GM20000 (cell line): ENCODE data around the gene FOXS1.

Source experiments
- DNase-seq: peaks from one replicate; pipeline ENCODE4 v3.0.0; 2012; ENCODE audit warnings: low spot score
- CTCF ChIP-seq: IDR thresholded peaks from 2 replicates; pipeline ENCODE4 v1.5.1; 2012; ENCODE audit warnings: mild to moderate bottlenecking, control low read depth; ENCODE audit errors: extremely low read depth, missing control alignments

FOXS1 gene

DNA sequence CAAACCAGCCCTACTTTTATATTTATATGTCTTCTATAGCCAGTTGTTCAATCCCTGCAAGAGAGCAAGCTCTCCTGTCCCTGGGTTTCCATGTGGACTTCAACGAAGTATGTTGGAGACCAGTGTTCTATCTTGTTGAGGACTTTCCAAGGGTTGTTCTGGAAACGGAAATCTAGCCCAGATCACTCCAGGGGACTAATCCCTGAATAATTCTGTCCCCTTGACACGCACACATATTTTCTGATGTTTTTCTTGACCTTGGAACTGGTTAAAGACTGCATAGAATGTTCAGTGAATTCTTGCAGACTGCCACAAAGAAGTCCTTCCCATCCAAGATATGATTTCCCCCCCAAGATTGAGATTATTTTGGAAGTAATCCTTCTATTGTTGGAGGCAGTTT, 35.7 kb downstream of the FOXS1 start:
- no peak for DNase-seq
- TF ChIP-seq CTCF = no peak

DNA sequence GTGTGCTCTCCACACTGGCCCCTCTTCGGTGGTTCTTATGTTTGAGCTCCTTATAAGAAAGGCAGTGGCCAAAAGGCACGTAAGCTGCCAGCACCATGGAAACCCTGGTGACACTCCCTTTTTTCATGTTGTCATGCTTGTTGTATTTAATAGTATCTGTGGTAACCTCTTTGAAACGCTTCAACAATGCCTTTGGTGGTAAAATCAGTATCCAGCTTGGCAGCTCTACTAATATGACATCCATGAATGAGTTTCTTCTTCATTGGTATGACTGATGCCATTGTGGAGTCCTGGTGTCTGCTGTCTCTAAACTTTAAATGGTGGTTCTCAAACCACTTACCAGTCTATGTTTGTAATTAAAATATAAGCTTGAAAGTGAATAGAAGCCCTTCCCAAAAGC, 36.9 kb downstream of the FOXS1 start:
- DNase-seq = no peak
- TF ChIP-seq CTCF = no peak

- DNase-seq = no peak
- TF ChIP-seq CTCF = no peak
These were observed 38.6 kb downstream of the FOXS1 start for GRCh38 chr20:31806564-31807355.

GRCh38 chr20:31803552-31804291, 41.7 kb downstream of the FOXS1 start:
- no peak for TF ChIP-seq CTCF
- no peak for DNase-seq

DNA sequence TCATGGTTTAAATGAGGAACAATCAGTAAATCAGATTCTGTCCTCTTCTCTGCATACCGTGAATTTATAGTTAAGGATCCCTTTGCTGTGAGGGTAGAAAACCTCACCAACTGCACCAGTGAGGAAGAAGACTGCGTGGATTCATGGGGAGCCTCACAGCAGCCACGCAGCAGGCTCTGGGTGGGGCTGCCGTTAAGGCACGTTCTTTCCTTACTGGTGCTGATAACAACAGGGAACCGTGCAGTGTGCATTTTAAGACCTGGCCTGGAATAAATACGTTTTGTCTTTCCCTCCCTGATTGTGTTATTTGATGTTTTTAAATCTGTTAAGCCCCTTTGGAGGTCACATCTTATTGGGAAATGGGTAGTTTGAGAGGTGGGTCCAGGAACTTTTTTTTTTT, 43.9 kb downstream of the FOXS1 start:
- DNase-seq = no peak
- no peak for TF ChIP-seq CTCF

- TF ChIP-seq CTCF = no peak
- DNase-seq = no peak
These were observed 48.0 kb downstream of the FOXS1 start for GRCh38 chr20:31797364-31797763.
